KBM-7 (cell line): ENCODE measurements around the gene MPZL3.
"Not testable (repeated sequence)": the region's sequence is repeated elsewhere in the genome, so short reads cannot be mapped to it uniquely, and the experiment has no call there.

Experiments
- DNase-seq: peaks from one replicate; pipeline ENCODE4 v3.0.0-alpha.2; 2015
- in situ Hi-C: fragments of 300-500 bp; cut with MboI; formaldehyde crosslinking; loops from 2 replicates; pipeline ENCODE4 v1.14.3; 2020; ENCODE audit warnings: low sequenced_read_pairs, low pct_unique_long_range_greater_than_20kb, mixed read lengths

Gene MPZL3

DNA sequence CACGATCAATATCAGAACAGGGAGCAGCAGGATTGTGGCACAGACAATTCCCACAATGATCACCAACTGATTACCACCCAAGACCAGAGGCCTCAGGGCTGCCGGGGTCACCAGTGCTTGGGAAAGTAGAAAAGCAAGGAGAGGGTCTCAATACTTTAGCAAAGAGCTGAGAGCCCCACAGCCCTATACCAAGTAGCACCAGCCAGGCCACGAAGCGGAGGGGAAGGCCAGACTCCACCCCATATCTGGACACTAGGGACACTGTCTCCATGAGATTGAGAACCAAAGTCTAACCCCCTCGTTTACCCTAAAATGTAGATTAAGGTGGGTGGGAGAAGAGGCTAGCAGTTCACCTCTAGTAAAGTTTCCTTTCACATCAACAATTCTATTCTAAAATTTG, 51.7 kb downstream of the MPZL3 start:
- DNase-seq, result no peak
- in situ Hi-C loops, result no loop called here

- in situ Hi-C loops, result no loop called here
- DNase-seq, result no peak
These were observed 53.0 kb downstream of the MPZL3 start for GRCh38 chr11:118199135-118199534.

GRCh38 chr11:118198370-118198769, 53.8 kb downstream of the MPZL3 start:
- in situ Hi-C loops, result no loop called here
- DNase-seq, result peak; percentile 76

DNA sequence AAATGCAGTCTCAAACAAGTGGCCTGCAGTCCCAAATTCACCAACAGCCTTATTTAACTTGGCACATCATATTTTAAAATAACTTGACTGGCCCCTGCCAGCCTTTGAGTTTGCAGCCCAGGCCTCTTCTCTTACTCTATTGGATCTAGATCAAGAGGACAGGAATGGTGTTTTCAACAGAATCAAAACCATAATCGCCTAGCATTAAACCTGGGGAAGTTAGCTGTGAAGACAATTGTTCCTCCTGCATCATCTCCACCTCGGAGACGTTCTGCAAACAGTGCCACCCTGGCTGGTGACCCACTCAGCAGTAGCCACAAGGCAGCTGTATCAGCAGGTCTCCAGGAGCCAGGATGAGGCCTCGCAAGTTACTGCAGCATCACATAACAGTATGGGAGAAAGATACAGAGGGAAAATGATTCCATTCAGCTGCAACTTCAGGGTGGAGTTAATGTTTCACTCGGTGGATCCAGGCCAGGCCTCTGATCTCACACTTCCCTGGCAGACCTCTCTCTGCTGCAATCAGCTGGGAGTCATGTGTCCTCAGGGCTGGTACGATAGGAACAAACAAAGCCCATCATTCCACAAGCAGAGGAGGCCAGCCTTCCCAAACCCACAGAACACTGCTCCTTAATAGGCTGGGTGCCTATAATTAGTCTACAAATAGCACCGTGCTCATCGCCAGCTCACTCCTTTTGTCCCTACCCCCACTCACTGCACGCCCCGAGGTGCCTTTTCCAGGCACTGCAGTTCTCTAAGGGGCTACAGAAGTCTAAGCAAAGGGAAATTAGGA, 57.1 kb downstream of the MPZL3 start:
- in situ Hi-C loops, result no loop called here
- no peak for DNase-seq

- no peak for DNase-seq
- in situ Hi-C loops, result no loop called here
These were observed 58.1 kb downstream of the MPZL3 start for GRCh38 chr11:118193910-118194566.

DNA sequence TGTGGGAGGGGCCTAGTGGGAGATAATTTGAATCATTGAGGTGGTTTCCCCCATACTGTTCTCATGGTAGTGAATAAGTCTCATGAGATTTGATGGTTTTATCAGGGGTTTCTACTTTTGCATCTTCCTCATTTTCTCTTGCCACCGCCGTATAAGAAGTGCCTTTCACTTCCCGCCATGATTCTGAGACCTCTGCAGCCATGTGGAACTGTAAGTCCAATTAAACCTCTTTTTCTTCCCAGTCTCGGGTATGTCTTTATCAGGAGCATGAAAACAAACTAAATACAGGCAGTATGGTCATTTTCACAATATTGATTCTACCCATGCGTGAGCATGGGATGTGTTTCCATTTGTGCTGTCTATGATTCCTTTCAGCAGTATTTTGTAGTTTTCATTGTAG, 59.3 kb downstream of the MPZL3 start:
- in situ Hi-C loops, DNase-seq: not testable (repeated sequence)

- in situ Hi-C loops, DNase-seq: not testable (repeated sequence)
These were observed 61.1 kb downstream of the MPZL3 start for GRCh38 chr11:118190942-118191506.

GRCh38 chr11:118186346-118187107, 65.6 kb downstream of the MPZL3 start:
- DNase-seq, result peak; percentile 74
- in situ Hi-C loops, result no loop called here

DNA sequence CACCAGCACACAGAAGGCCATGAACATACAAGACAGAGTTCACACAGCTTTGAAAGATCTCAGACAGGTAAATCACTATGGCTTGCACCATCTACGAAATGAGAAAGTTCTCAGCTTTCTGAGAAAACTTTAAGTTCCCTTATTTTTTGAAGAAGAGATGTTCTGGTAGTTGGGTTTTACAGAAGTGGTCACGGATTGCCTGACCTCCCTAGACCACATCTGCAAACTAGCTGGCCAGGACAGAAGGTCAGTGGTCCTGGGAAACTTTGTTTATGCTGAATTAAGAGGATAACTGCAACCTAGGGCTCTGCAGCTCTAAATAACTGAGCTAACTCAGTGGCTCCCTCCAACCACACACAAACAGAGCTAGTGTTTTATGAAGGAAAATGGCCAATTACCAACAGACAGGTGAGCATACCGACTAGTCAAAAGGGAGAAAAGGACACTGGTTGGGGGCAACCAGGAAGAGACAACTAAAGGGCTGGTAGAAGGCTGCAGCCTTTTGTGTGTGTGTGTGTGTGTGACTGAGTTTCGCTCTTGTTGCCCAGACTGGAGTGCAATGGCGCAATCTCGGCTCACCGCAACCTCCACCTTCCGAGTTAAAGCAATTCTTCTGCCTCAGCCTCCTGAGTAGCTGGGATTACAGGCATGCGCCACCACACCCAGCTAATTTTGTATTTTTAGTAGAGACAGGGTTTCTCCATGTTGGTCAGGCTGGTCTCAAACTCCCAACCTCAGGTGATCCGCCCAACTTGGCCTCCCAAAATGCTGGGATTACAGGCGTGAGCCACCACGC, 67.2 kb downstream of the MPZL3 start:
- in situ Hi-C loops, result no loop called here
- no peak for DNase-seq

DNA sequence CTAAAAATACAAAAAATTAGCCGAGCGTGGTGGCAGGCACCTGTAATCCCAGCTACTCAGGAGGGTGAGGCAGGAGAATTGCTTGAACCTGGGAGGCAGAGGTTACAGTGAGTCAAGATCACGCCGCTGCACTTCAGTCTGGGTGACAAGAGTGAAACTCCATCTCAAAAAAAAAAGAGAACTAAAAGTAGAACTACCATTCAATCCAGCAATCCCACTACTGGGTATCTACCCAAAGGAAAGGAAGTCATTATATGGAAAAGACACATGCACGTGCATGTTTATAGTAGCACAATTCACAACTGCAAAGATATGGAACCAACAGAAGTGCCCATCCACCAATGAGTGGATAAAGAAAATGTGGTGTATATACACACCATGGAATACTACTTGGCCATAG, 68.5 kb downstream of the MPZL3 start:
- in situ Hi-C loops, DNase-seq: not testable (repeated sequence)

- in situ Hi-C loops, result no loop called here
- DNase-seq, result no peak
These were observed 71.9 kb downstream of the MPZL3 start for GRCh38 chr11:118180300-118180703.

DNA sequence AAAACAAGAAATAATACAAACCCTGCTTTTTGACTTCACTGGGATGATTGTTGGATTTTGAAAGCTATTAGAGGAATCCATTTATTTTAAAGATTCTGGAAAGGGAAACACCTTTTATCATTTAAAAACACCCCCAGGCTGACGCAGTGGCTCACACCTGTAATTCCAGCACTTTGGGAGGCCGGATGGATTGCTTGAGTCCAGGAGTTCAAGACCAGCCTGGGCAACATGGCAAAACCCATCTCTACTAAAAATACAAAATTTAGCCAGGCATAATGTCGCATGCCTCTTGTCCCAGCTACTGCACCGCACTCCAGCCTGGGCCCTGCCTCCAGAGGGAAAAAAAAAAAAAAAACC, 75.4 kb downstream of the MPZL3 start:
- in situ Hi-C loops, result no loop called here
- no peak for DNase-seq
